Measurements from ENCODE around the gene KRTAP12-2.
"Not testable (repeated sequence)": the region's sequence is repeated elsewhere in the genome, so short reads cannot be mapped to it uniquely, and the experiment has no call there.

The KRTAP12-2 gene

GRCh38 chr21:44697172-44697810 lies 30.6 kb upstream of the KRTAP12-2 start, which contains the start of gene KRTAP10-12:
KRTAP10-12 (plus strand) TSS chr21:44697172; CDS start chr21:44697202, 30 bp downstream.
- DNase-seq; H3K4me1 Mint-ChIP-seq; H3K9me3 Mint-ChIP-seq; ATAC-seq (replicated peaks); H3K4me3 Mint-ChIP-seq; H3K36me3 Mint-ChIP-seq; H3K27ac Mint-ChIP-seq: not testable (repeated sequence)
- H3K27me3 Mint-ChIP-seq, result peaks cover 58 to 70% of the 10 kb centered on the region in 2 donors

DNA sequence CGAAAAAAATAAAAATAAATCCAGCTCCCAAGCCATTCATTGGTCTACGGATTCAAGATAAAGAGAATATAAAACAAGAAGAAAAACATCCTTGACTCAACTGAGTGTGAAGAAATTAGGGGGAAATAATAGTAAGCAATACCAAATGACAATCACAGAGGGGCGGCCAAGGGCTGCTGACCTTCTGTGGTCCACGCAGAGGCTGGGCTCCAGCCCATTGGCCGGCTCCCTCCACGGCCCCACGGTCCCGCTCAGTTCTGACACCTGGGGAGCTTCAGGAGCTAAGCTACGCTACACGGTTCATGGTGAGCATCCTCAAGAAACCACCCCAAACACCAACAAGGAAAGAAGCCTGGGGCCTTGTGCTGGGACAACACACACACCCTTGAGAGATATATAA lies 29.8 kb upstream of the KRTAP12-2 start:
- Mint-ChIP-seq H3K9me3 (peaks cover 7 to 10% of the 10 kb centered on the region in 2 donors), H3K4me1 (no peaks in the 10 kb centered on the region), H3K27ac (no peak overlapping the region), H3K27me3 (peaks cover 51 to 62% of the 10 kb centered on the region in 2 donors), H3K4me3 (no peak overlapping the region), H3K36me3 (no peaks in the 10 kb centered on the region)
- ATAC-seq (replicated peaks) (no peak), DNase-seq (no peak)

DNA sequence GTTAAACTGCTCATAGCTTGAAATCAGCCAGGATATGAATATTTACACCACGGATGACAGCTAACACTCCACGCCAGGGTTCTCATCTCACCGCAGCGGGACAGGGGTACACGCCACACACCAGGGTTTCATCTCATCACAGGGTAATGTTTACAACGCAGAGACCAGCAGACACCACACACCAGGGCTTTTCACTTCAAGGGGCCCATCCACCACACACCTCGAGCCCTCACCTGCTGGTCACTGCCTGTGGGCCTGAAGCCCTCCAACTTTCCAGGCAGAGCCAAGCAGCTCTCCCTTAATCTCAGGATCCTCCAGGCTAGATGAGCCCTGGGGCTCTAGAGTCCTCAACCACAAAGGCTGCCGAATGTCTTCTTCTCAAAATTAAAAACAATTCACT lies 28.9 kb upstream of the KRTAP12-2 start:
- no peak overlapping the region for H3K4me3 Mint-ChIP-seq
- no peak for DNase-seq
- peaks cover 48 to 53% of the 10 kb centered on the region in 2 donors for H3K27me3 Mint-ChIP-seq
- peaks cover 7 to 10% of the 10 kb centered on the region in 2 donors for H3K9me3 Mint-ChIP-seq
- no peak overlapping the region for H3K27ac Mint-ChIP-seq
- ATAC-seq (replicated peaks), result no peak
- H3K36me3 Mint-ChIP-seq, result no peaks in the 10 kb centered on the region
- no peaks in the 10 kb centered on the region for H3K4me1 Mint-ChIP-seq

GRCh38 chr21:44695184-44695583 lies 28.5 kb upstream of the KRTAP12-2 start:
- H3K27me3 Mint-ChIP-seq, result peaks cover 47 to 51% of the 10 kb centered on the region in 2 donors
- no peak for DNase-seq
- no peak overlapping the region for H3K27ac Mint-ChIP-seq

DNA sequence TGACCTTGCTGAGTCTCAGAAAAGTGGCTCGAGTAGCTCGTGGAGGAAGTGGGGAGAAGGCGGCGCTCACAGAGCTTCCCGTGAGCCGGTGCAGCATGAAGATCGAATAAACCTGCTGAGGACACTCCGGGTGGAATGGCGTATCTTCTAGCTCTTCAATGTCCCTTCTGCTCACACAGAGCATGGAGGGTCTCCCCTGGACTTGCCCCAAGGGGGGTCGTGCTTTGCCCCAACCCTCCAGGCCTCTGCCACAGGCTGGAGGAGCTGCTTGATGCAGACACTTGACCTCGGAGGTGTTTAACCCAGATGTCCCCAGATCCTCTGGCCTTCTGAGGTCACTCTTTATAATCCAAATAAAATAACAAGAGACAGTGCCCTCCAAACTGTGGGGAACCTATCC lies 28.0 kb upstream of the KRTAP12-2 start:
- H3K4me1 Mint-ChIP-seq, result no peaks in the 10 kb centered on the region
- no peak overlapping the region for H3K27ac Mint-ChIP-seq
- no peak overlapping the region for H3K4me3 Mint-ChIP-seq
- no peak for DNase-seq
- H3K9me3 Mint-ChIP-seq, result peaks cover 7 to 10% of the 10 kb centered on the region in 2 donors
- H3K36me3 Mint-ChIP-seq, result no peaks in the 10 kb centered on the region
- H3K27me3 Mint-ChIP-seq, result peaks cover 47% of the 10 kb centered on the region in 2 donors
- no peak for ATAC-seq (replicated peaks)

More at GRCh38 chr21:44695184-44695583, 28.5 kb upstream of the KRTAP12-2 start:
- H3K4me1 Mint-ChIP-seq, result no peaks in the 10 kb centered on the region
- peaks cover 7 to 10% of the 10 kb centered on the region in 2 donors for H3K9me3 Mint-ChIP-seq
- ATAC-seq (replicated peaks), result no peak
- H3K36me3 Mint-ChIP-seq, result no peaks in the 10 kb centered on the region
- no peak overlapping the region for H3K4me3 Mint-ChIP-seq

GRCh38 chr21:44692798-44693512 lies 26.2 kb upstream of the KRTAP12-2 start:
- Mint-ChIP-seq H3K36me3 (no peaks in the 10 kb centered on the region), H3K27ac (no peak overlapping the region), H3K4me1 (no peaks in the 10 kb centered on the region), H3K9me3 (peaks cover 7 to 10% of the 10 kb centered on the region in 2 donors), H3K27me3 (peaks cover 39 to 42% of the 10 kb centered on the region in 2 donors), H3K4me3 (no peak overlapping the region)
- ATAC-seq (replicated peaks), result no peak
- DNase-seq, result no peak

GRCh38 chr21:44691686-44692085 lies 25.0 kb upstream of the KRTAP12-2 start:
- Mint-ChIP-seq H3K27ac (no peak overlapping the region), H3K4me1 (no peaks in the 10 kb centered on the region), H3K9me3 (peaks cover 7 to 10% of the 10 kb centered on the region in 2 donors), H3K36me3 (no peaks in the 10 kb centered on the region), H3K4me3 (no peak overlapping the region), H3K27me3 (peaks cover 39 to 42% of the 10 kb centered on the region in 2 donors)
- ATAC-seq (replicated peaks) (no peak), DNase-seq (no peak)

- H3K36me3 Mint-ChIP-seq; DNase-seq; H3K9me3 Mint-ChIP-seq; H3K27ac Mint-ChIP-seq; H3K4me1 Mint-ChIP-seq; H3K4me3 Mint-ChIP-seq; ATAC-seq (replicated peaks): not testable (repeated sequence)
- peaks cover 36 to 43% of the 10 kb centered on the region in 2 donors for H3K27me3 Mint-ChIP-seq
These were observed 23.0 kb upstream of the KRTAP12-2 start for GRCh38 chr21:44689740-44690139.

- H3K27ac Mint-ChIP-seq, result no peak overlapping the region
- H3K9me3 Mint-ChIP-seq, result peaks cover 0 to 4% of the 10 kb centered on the region in 2 donors
- no peaks in the 10 kb centered on the region for H3K36me3 Mint-ChIP-seq
- H3K27me3 Mint-ChIP-seq, result peaks cover 52% of the 10 kb centered on the region in 2 donors
- ATAC-seq (replicated peaks) (no peak), DNase-seq (no peak)
- H3K4me3 Mint-ChIP-seq, result no peak overlapping the region
- peaks cover 0 to 2% of the 10 kb centered on the region in 2 donors for H3K4me1 Mint-ChIP-seq
These were observed 20.9 kb upstream of the KRTAP12-2 start for GRCh38 chr21:44687671-44688070.

DNA sequence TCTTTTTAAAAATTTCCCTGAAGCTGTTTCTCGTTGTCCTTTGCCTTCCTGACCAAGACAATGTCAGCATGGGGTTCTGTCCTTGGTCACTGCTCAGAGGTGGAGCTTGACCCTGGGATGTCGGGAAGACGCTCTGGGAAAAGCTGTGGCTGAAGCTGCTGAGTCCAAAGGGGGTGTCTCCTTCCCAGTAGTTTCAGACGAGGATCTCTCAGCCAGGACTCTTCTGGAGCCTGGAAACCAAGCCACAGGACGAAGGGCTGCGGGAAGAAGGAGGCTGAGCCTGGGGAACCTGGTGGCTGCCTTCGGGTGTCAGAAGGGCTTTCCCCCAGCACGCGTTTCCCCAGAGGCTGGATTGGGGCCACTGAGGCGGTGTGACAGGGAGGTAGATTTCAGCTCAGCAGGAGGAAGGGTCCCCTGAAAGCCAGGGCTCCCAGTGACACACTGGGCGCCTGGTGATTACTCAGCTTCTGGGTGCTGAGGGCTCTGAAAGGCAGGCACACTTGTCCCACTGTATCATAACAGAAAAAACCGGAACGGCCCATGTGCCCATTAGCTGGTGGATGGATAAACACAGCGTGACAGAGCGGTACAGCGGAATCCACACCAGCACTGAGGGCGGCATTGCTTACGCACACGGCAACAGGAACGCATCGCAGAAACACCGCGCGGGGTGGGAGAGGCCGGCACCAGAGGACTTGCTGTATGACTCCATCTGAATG lies 20.3 kb upstream of the KRTAP12-2 start:
- H3K9me3 Mint-ChIP-seq, result no peaks in the 10 kb centered on the region
- H3K4me1 Mint-ChIP-seq, result peaks cover 0 to 2% of the 10 kb centered on the region in 2 donors
- peaks cover 58% of the 10 kb centered on the region in 2 donors for H3K27me3 Mint-ChIP-seq
- ATAC-seq (replicated peaks), result no peak
- no peak for DNase-seq
- no peak overlapping the region for H3K27ac Mint-ChIP-seq
- H3K4me3 Mint-ChIP-seq, result no peak overlapping the region
- no peaks in the 10 kb centered on the region for H3K36me3 Mint-ChIP-seq

- no peaks in the 10 kb centered on the region for H3K9me3 Mint-ChIP-seq
- H3K4me3 Mint-ChIP-seq, result no peak overlapping the region
- H3K27me3 Mint-ChIP-seq, result peaks cover 65% of the 10 kb centered on the region in 2 donors
- H3K4me1 Mint-ChIP-seq, result peaks cover 0 to 2% of the 10 kb centered on the region in 2 donors
- ATAC-seq (replicated peaks), result no peak
- H3K27ac Mint-ChIP-seq, result no peak overlapping the region
- H3K36me3 Mint-ChIP-seq, result no peaks in the 10 kb centered on the region
- no peak for DNase-seq
These were observed 19.5 kb upstream of the KRTAP12-2 start for GRCh38 chr21:44686000-44686781.

DNA sequence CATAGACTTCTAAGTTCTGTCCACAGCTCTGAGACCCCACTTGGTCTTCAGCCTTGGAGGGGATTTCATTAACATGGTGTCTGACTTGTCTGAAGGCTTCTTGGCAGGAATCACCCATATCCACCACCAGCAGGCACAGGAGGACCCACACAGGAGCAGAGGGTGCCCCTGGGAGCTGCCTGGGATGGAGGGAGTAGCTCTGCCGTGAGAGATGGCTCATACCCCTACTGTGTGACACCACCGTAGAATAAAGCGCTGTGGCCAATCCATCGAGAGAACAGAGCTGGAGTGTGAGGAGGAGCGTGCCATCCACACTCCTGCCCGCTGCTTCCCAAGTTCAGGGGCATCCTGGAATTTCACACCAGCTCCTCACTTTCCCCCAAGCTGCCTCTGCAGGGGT lies 18.3 kb upstream of the KRTAP12-2 start:
- not testable (repeated sequence) for H3K27ac Mint-ChIP-seq; DNase-seq; H3K9me3 Mint-ChIP-seq; H3K4me3 Mint-ChIP-seq; H3K4me1 Mint-ChIP-seq; ATAC-seq (replicated peaks); H3K36me3 Mint-ChIP-seq
- peaks cover 67 to 77% of the 10 kb centered on the region in 2 donors for H3K27me3 Mint-ChIP-seq

DNA sequence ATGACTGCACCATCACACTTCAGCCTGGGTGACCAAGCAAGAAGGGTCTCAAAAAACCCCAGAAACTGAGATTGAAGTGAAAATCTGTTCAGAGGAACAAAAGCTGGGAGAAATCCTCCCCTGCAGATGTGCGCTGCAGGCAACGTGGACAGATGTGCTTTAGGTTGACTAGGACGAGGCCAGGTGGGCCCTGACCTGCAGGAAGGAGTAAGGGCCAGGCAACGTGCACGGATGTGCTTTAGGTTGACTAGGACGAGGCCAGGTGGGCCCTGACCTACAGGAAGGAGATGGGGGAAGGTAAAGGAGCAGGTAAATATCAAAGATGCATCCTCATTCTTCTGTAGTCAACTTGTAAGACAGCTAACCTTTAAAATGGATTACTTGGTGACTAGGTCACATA lies 17.8 kb upstream of the KRTAP12-2 start:
- DNase-seq, result no peak
- H3K9me3 Mint-ChIP-seq, result no peaks in the 10 kb centered on the region
- no peak overlapping the region for H3K27ac Mint-ChIP-seq
- peaks cover 0 to 2% of the 10 kb centered on the region in 2 donors for H3K4me1 Mint-ChIP-seq
- no peaks in the 10 kb centered on the region for H3K36me3 Mint-ChIP-seq
- no peak for ATAC-seq (replicated peaks)
- H3K27me3 Mint-ChIP-seq, result peaks cover 69 to 80% of the 10 kb centered on the region in 2 donors
- H3K4me3 Mint-ChIP-seq, result no peak overlapping the region

DNA sequence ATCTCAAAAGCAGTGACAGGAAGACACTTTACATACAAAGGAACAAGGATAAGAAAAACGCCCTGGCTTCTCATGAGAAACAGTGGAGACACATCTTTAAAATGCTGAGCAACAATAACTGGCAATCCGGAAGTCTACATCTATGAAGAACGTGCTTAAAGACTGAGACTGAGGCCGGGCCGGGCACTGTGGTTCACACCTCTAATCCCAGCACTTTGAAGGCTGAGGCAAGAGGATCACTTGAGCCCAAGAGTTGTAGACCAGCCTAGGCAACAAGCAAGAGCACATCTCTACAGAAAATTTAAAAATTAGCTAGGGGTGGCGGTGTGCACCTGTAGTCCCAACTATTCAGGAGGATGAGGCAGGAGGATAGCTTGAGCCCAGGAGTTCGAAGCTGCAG lies 17.4 kb upstream of the KRTAP12-2 start:
- no peaks in the 10 kb centered on the region for H3K9me3 Mint-ChIP-seq
- H3K4me1 Mint-ChIP-seq, result peaks cover 0 to 2% of the 10 kb centered on the region in 2 donors
- DNase-seq, result no peak
- ATAC-seq (replicated peaks), result no peak
- H3K27ac Mint-ChIP-seq, result no peak overlapping the region
- H3K27me3 Mint-ChIP-seq, result peaks cover 69 to 80% of the 10 kb centered on the region in 2 donors
- no peak overlapping the region for H3K4me3 Mint-ChIP-seq
- H3K36me3 Mint-ChIP-seq, result no peaks in the 10 kb centered on the region

Data from stimulated activated naive B cell treated with anti-CD40 and anti-IgM and Interleukin-4, amounts not matched to agents 10 μg/mL and 1 μg/mL and 100 μg/mL, for 72 hours (primary cell).